Stimulated activated CD8-positive, alpha-beta memory T cell treated with anti-CD3 and anti-CD28 coated beads, Interleukin-4, amount 100 ng/mL, for 48 hours (primary cell): ENCODE results near the gene ESRRA.
"Not testable (repeated sequence)": the region's sequence is repeated elsewhere in the genome, so short reads cannot be mapped to it uniquely, and the experiment has no call there.

Experiments
- DNase-seq: peaks from one replicate; pipeline ENCODE4 v3.0.0-alpha.2; 2020

Gene ESRRA

DNA sequence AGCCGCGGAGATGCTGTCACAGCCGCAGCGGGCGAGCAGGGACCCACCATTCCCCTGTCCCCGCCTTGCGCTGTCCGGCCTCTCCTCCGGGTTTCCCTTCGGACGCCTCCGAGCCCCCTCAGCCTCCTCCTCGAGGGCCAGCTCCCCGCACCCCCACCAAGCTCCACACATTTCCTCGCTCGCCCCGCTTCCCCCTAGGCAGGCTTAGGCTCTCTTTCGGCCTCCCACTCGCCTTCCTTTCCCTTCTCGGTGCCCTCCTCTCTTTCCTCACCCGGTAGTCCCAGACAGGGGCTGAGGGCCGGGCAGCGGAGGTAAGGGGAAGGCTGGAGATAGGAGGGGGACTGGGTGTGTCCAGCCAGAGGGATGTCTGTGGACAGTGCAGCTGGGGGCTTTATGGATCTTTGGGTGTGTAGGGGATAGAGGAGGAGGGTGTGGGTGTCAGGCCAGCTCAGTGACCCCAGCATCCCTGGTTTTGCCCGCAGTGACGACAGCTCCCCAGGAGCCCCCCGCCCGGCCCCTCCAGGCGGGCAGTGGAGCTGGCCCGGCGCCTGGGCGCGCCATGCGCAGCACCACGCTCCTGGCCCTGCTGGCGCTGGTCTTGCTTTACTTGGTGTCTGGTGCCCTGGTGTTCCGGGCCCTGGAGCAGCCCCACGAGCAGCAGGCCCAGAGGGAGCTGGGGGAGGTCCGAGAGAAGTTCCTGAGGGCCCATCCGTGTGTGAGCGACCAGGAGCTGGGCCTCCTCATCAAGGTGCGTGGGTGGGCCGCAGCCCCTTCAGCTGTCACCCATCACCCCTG is 12.7 kb upstream of the ESRRA start:
- no peak for DNase-seq

DNA sequence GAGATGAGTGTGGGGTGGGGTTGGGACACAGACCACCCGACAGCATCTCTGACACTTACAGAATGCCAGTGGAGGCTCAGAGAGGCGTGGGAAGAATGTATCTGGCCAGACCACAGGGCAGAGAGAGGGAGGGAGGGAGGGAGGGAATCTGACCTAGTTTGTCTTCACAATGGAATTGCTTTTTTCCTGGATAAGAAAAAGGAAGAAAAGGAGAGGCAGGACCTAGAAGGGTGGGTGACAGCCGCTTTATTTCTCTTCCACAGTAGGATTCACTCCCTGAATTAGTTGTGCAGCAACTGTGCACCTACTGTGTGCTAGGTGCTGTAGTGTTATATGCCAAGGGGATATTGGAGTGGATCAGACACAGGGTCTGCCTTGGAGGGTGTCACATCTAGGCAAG is 10.6 kb upstream of the ESRRA start:
- DNase-seq, result no peak

DNA sequence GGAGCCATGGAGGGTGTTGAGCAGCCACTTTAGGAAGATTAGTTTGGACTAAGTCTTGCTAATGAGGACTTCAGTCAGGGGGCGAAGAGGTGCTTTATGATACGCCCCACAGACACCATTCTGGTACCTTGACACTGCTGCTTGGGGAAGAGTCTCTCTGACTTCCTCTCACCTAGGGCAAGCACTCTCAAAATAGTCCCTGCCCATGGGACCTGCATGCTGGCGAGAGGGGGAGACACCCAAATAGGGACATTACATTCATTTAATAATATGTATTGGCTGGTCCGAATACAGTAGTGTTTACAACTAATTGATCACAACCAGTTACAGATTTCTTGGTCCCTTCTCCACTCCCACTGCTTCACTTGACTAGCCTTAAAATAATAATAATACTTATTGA is 9.6 kb upstream of the ESRRA start:
- DNase-seq, result no peak

GRCh38 chr11:64296236-64296635 is 9.1 kb upstream of the ESRRA start:
- DNase-seq, result no peak

DNA sequence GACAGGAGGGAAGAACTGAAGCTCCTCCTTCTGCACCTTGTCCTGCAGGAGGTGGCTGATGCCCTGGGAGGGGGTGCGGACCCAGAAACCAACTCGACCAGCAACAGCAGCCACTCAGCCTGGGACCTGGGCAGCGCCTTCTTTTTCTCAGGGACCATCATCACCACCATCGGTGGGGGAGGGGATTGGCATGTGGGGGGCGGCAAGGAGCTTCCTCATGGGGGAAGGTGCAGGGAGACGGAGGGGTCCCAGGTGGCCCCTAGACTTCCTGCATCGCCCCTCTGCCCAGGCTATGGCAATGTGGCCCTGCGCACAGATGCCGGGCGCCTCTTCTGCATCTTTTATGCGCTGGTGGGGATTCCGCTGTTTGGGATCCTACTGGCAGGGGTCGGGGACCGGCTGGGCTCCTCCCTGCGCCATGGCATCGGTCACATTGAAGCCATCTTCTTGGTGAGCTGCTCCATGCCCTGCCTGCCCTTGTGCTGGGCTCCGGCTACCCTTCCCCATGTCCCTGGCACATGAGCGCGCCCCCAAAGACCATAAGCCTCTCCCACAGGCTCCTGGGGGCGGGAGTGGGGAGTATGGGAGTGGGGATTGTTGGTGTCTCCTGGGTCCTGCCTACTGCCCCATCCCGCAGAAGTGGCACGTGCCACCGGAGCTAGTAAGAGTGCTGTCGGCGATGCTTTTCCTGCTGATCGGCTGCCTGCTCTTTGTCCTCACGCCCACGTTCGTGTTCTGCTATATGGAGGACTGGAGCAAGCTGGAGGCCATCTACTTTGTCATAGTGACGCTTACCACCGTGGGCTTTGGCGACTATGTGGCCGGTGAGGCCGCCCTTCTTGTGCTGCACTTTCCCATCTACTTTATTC is 8.3 kb upstream of the ESRRA start:
- no peak for DNase-seq

DNA sequence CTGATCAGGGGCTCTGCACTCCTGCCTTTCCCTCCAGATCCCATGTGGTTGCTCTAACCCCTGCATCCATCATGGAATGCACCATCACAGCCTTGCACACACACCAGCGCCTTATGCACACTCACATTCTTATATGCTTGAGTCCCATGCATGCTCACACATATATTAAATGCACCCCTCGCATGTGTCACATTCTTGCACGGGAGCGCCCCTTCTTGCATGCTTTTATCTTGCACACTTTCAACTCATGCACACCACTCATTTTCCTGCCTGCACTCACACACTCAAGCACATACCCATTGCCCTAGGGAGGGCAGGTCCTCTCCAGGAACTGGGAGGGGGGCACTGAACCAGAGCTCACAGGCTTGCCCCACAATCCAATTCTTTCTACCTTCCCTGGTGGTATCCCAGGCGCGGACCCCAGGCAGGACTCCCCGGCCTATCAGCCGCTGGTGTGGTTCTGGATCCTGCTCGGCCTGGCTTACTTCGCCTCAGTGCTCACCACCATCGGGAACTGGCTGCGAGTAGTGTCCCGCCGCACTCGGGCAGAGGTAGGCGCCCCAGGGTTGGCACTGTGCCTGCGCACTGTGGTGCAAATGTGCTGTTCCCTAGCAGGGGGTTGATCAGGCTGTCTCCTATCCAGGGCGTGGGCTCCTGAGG is 7.5 kb upstream of the ESRRA start:
- no peak for DNase-seq

DNA sequence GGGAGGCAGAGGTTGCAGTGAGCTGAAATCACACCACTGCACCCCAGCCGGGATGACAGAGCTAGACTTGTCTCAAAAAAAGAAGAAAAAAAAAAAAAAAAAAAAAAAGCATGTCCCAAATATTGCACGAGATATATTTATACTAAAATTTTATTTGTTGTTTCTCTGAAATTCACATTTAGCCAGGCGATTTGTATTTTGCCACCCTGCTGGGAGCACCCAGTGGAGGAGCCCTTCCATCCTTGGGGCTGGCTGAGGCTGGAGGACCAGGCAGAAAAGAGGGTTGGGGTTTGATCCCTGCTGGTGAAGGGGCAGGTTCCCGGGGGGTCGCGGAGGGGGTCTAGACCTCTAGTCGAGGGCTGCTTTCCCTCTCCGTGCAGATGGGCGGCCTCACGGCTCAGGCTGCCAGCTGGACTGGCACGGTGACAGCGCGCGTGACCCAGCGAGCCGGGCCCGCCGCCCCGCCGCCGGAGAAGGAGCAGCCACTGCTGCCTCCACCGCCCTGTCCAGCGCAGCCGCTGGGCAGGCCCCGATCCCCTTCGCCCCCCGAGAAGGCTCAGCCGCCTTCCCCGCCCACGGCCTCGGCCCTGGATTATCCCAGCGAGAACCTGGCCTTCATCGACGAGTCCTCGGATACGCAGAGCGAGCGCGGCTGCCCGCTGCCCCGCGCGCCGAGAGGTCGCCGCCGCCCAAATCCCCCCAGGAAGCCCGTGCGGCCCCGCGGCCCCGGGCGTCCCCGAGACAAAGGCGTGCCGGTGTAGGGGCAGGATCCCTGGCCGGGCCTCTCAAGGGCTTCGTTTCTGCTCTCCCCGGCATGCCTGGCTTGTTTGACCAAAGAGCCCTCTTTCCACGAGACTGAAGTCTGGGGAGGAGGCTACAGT is 6.1 kb upstream of the ESRRA start:
- DNase-seq, result no peak

DNA sequence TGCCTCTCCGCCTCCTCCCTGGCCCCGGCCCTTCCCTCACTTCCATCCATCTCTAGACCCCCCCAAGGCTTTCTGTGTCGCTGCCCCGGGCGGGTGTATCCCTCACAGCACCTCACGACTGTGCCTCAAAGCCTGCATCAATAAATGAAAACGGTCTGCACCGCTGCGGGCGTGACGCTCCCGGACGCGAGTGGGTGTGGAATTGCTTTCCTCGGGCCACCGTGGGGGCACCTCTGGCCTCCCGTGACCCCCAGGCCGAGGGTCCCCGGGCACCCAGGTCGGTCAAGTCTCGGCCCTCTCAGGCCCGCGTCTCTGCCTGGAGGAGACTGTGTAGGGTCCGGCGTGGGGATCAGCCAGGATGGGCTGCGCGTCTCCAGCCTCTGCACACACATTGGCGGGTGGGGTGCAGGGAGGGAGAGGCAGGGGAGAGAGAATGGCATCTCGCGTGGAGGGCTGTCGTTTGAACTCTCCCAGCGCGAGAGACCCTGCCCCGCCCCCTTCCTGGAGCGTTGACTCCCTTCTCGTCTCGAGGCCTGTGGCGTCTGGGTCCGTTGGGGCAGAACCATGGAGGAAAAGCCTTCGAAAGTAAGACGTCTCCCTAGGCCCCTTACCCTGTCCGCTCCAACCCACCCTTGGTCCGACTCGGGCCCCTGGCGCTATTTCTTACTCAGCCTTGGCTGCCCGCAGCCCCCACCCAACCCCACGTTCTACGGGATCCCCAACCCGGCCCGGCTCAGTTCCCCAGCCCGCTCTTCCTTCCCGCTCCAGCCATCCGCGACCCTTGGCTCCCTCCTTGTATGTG is 5.3 kb upstream of the ESRRA start, which contains the start of gene CATSPERZ:
TSS of gene CATSPERZ (plus strand) at position 512 of the 802 bp plus-strand sequence. CDS start at position 565, 53 bp downstream.
- DNase-seq, result no peak

DNA sequence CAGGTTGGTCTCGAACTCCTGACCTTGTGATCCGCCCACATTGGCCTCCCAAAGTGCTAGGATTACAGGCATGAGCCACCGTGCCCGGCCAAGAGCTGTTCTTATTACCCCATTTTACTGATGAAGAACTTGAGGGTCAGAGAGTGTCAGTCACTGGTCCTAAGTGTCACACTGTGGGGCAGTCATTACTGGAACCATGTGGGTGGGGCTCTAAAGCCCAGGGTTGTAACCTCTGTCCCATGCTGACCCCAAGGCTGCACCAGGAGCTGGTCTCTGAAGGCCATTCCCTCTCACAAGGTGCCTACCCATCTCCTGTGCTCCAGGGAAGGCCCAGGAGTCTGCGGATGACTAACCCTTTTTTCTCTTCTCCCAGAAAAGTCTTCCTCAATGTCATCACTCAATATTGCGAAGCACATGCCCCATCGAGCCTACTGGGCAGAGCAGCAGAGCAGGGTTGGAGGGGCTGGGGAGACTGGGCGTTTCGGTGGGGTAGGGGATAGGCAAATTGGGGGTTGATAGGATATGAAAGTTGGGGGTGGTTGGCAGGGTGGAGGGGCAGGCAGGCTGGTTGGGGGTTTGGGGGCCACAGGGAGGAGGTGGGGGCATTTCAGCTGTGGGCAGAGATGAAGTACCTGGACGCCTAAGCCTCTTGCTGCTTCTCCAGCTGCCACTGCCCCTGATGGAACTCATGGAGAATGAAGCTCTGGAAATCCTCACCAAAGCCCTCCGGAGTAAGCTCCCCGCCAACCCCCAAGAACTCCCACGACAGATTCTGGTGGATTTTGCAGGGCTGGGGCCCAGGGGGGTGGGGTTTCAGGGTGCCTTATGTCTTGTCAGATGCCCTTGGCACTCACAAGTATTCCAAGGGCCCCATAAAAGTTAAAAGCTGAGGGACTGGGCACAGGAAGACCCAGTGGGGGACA is 2.0 kb upstream of the ESRRA start:
- no peak for DNase-seq

GRCh38 chr11:64304032-64304315 is 1.4 kb upstream of the ESRRA start:
- DNase-seq, result no peak

DNA sequence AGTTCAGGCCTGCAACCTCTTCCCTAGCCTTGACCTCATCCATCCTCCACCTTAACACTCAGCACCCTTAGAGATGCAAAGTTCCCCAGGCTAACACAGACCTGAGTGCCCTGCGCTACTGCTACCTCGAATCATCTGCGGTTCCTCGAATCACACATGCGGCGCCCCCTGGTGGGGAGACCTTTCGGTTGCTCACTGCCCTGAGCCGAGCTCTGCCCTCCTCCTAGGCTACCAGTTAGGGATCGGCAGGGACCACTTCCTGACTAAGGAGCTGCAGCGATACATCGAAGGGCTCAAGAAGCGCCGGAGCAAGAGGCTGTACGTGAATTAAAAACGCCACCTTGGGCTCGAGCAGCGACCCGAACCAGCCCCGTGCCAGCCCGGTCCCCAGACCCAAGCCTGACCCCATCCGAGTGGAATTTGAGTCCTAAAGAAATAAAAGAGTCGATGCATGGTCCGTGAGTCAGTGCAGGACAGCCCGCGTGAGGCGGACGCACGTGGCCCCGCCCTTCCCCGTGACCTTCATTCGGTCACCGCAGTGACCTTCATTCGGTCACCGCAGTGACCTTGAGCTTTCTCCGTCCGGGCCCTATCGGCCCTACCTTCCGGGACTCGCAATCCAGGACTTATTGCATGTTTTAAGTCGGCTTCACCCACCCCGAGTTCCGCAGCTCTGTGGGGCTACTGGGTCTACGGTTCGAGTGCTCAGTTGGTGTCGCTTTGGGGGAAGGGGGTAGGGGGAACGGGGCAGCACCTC is 830 bp upstream of the ESRRA start:
- DNase-seq, result peak; percentile 99

DNA sequence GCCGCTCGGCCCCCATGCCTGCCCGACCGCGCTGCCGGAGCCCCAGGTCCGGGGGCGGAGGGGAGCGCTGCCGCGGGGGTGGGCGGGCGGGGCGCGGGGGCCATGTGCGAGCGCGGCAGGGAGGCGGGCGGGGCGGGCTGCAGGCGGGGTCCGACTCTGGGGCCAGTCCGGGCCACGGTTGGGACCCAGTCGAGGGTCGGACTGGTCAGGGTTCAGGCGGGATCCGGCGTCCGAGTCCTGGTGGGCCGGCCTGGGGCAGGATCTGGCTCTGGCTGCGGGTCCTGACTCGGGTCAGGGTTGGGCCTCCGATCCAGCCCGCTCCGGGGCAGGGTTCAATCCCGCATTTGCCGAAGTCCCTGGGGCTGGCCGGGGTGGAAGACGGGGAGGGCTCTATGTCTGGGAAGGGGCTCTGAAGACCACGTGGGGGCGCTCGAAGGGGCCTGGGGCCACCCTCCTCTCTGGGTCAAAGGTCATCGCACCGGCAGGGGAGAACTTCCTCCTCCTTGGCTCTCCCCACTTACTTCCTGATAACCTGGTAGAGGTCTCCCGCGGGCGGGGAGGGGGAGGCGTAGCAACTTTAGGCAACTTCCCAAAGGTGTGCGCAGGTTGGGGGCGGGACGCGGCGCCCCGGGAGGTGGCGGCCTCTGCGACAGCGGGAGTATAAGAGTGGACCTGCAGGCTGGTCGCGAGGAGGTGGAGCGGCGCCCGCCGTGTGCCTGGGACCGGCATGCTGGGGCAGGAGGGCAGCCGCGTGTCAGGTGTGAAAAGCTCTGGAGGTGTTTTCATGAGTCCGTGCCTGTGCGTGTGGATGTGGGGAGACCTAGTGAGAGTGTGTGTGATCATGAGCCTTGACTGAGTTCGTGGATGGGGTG is 603 bp downstream of the ESRRA start:
- DNase-seq, result peak; percentile 81

DNA sequence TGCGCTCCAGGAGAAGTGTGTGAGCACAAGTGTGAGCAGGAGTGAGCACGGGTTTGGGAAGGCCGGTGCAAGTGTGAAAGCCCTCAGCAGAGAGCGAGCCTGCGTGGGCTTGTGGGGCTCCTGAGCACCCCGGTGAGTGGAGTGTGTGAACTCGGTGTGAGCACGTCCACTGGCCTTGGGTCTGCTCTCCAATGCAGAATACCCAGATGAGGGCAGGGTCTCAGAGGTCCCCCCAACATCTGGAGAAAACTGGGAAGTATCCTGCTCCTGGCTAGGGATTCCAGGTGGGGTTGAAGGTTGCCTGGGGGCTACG is 1.2 kb downstream of the ESRRA start:
- no peak for DNase-seq

- no peak for DNase-seq
Observed at GRCh38 chr11:64306876-64307622, 1.7 kb downstream of the ESRRA start.

GRCh38 chr11:64307795-64308194 is 2.5 kb downstream of the ESRRA start:
- not testable (repeated sequence) for DNase-seq

DNA sequence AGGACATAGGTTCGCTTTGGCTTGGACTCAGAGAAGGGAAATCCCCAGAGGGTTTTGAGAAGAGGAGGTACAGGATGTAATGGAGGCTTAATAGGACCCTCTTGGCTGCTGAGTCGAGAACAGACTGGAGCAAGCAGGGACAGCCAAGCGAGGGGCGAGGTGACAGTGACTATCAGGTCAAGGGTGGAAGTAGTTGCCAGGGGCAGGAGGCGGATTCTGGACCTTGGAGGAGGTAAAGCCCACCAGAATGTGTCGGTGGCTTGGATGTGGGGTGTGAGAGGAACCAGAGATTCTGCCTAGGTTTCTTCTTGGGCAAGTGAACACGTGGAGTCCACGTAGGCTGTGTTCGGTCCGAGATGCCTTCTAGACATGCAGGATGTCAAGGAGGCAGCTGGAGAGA is 7.6 kb downstream of the ESRRA start:
- DNase-seq, result no peak

DNA sequence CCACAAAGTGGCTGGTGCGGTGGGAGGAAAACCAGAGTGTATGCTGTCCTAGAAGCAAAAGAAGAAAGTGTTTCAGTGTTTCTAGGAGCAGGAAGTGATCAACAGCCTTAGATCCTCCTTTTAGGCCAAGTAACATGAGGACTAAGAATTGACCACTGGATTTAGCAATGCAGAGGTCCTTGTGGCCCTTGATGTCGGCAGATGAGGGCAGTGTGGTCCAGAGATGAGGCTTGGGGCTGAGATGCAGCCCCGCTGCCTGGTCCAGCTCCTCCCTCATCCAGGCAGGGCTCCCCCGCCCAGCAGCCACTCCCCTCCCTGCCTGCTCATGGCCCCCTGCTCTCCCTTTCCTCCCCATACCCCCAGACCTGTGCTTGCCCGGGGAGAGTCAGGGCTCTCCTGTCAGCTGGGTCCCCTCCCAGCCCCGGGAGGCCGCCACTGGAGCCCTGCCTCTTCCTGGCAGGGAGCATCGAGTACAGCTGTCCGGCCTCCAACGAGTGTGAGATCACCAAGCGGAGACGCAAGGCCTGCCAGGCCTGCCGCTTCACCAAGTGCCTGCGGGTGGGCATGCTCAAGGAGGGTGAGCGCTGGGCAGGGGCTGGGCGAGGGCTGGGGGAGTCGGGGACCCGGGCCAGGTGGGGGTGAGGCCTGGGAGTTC is 8.3 kb downstream of the ESRRA start:
- DNase-seq, result no peak
